AG04449 (cell line): ENCODE measurements around the gene CRLF1.

Experiments used
- CTCF ChIA-PET: fragments of 350-600 bp; formaldehyde crosslinking; extraction: SDS; loops from one replicate; lab custom pipeline; 2021; ENCODE audit warnings: antibody characterized with exemption; lab: Yijun Ruan, JAX
- POLR2A ChIA-PET: fragments of 400-600, 350-600 bp; formaldehyde crosslinking; extraction: SDS; loops from one replicate; lab custom pipeline; 2020; ENCODE audit warnings: antibody characterized with exemption, inconsistent platforms; lab: Yijun Ruan, JAX
- DNase-seq: peaks from one replicate; pipeline ENCODE4 v3.0.0-alpha.2; 2010; ENCODE audit warnings: low read depth, low spot score
- H3K4me3 ChIP-seq: 2 replicates; pipeline ENCODE4 v1.5.1; 2011; ENCODE audit warnings: low read depth, mild to moderate bottlenecking, control low read depth, low read length
- TF ChIP-seq, protein P1 (sequence below): IDR thresholded peaks from one replicate; pipeline ENCODE4 v1.5.1; 2011; ENCODE audit warnings: mild to moderate bottlenecking, moderate library complexity, low read length, control low read depth, inconsistent platforms; ENCODE audit not compliant: insufficient read depth; ENCODE audit errors: missing control alignments

CRLF1 gene

GRCh38 chr19:18587962-18588610 lies 18.5 kb downstream of the CRLF1 start:
- ChIA-PET POLR2A (interaction anchor here (0.5 to 1.9 kb wide), 5 partner anchors 12 to 244 kb away, joined by 3 to 8 read pairs (median 5); partner anchors contain the start of genes UBA52 and UPF1), CTCF (interaction anchor here (0.7 to 15.9 kb wide), 41 partner anchors 8 to 305 kb away, joined by 3 to 286 read pairs (median 4); partner anchors contain the start of genes COMP, SSBP4, UBA52 and UPF1)
- H3K4me3 ChIP-seq, result peak overlapping the region; percentile 72
- TF ChIP-seq, protein P1, sequence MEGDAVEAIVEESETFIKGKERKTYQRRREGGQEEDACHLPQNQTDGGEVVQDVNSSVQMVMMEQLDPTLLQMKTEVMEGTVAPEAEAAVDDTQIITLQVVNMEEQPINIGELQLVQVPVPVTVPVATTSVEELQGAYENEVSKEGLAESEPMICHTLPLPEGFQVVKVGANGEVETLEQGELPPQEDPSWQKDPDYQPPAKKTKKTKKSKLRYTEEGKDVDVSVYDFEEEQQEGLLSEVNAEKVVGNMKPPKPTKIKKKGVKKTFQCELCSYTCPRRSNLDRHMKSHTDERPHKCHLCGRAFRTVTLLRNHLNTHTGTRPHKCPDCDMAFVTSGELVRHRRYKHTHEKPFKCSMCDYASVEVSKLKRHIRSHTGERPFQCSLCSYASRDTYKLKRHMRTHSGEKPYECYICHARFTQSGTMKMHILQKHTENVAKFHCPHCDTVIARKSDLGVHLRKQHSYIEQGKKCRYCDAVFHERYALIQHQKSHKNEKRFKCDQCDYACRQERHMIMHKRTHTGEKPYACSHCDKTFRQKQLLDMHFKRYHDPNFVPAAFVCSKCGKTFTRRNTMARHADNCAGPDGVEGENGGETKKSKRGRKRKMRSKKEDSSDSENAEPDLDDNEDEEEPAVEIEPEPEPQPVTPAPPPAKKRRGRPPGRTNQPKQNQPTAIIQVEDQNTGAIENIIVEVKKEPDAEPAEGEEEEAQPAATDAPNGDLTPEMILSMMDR, result no peak
- DNase-seq, result no peak

DNA sequence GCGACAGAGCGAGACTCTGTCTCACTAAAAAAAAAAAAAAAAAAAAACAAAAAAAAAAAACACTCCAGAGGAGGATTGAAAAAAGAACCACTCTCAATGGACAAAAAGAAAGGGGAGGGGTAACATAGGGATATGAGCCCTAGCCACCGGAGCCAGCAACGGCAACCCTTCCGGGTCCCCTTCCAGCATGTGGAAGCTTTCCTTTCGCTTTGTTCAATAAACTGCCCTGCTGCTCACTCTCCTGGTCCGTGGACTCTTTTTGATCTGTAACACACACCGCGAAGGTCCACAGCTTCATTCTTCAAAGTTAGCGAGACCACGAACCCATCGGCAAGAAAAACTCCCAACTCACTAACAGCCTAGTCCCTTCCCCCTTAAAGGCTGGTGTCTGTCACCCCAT lies 19.0 kb downstream of the CRLF1 start:
- ChIA-PET POLR2A (interaction anchor here (0.7 kb wide), 1 partner anchor 10 kb away, joined by 3 read pairs; no protein-coding TSS in a partner anchor), CTCF (interaction anchor here (0.8 to 15.9 kb wide), 29 partner anchors 10 to 306 kb away, joined by 3 to 286 read pairs (median 4); partner anchors contain the start of genes COMP, KXD1 and UBA52)
- DNase-seq, result no peak
- TF ChIP-seq, protein P1, result no peak
- no peak overlapping the region for H3K4me3 ChIP-seq

DNA sequence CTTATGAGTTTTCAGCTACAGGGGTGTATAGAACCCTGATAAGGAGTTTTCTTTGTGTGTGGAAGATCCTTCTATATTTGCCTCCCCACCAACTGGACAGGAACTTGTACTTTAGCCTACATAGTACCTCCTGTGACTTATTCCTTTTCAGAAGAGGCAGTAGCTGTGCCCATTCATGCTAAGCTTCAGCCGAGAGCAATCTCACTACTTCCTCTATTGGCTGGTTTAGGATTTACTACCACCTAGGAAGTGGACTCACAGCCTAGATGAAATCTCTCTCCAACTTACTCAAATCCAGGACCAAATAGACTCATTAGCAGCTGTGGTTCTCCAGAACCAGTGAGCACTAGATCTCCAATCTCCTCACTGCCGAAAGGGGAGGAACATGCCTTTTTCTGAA lies 20.3 kb downstream of the CRLF1 start:
- DNase-seq, result no peak
- POLR2A ChIA-PET, result interaction anchor here (0.9 kb wide), 1 partner anchor 14 kb away, joined by 3 read pairs; the partner anchor contains the start of gene UBA52

GRCh38 chr19:18580311-18580710 lies 26.3 kb downstream of the CRLF1 start:
- ChIA-PET CTCF (interaction anchor here (1.0 to 3.7 kb wide), 4 partner anchors 9 to 268 kb away, joined by 3 to 17 read pairs (median 10); partner anchors contain the start of gene REX1BD), POLR2A (interaction anchor here (1.3 kb wide), 1 partner anchor 8 kb away, joined by 4 read pairs; the partner anchor contains the start of gene UBA52)
- no peak for DNase-seq
- TF ChIP-seq, protein P1, result no peak
- H3K4me3 ChIP-seq, result no peak overlapping the region

More for the DNA sequence above, 20.3 kb downstream of the CRLF1 start:
- TF ChIP-seq, protein P1, result no peak
- CTCF ChIA-PET, result interaction anchor here (0.7 to 15.9 kb wide), 8 partner anchors 8 to 280 kb away, joined by 3 to 286 read pairs (median 4); partner anchors contain the start of genes KXD1 and UBA52
- H3K4me3 ChIP-seq, result no peak overlapping the region

DNA sequence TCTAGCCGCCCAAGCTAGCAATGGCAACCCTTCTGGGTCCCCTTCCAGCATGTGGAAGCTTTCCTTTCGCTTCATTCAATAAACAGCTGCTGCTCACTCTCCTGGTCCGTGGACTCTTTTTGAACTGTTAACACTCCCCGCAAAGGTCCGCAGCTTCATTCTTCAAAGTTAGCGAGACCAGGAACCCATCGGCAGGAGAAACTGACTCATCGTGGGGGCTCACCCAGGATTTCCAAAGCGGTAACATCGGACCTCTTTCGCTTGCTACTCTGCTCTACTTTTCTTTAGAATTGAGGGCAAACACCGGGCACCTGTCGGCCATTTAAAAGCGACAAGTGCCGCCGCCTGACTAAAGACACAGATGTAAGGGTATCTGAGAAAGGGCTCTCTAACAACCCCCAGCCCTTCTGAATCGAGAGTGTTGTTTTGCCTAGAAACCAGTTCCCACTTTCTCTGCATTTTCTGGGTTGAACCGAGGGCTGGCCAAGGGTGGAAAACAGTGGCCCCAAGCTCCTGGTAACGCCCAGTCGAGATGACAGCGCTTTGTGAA lies 29.2 kb downstream of the CRLF1 start:
- H3K4me3 ChIP-seq, result no peak overlapping the region
- ChIA-PET POLR2A (interaction anchor here (0.6 to 1.0 kb wide), 2 partner anchors 10 to 19 kb away, joined by 3 to 4 read pairs; partner anchors contain the start of gene KXD1), CTCF (interaction anchor here (0.7 to 3.0 kb wide), 2 partner anchors 11 to 120 kb away, joined by 3 to 29 read pairs; partner anchors contain the start of gene REX1BD)
- TF ChIP-seq, protein P1, result no peak
- no peak for DNase-seq
